ENCODE data around the gene EVX1. TPM values are rescaled to one million over a fixed set of nuclear protein-coding genes. Genes with fewer than 3 reads are reported as not detected.

Gene EVX1
- total RNA-seq, 1 donor from 2014 or later, result not detected

DNA sequence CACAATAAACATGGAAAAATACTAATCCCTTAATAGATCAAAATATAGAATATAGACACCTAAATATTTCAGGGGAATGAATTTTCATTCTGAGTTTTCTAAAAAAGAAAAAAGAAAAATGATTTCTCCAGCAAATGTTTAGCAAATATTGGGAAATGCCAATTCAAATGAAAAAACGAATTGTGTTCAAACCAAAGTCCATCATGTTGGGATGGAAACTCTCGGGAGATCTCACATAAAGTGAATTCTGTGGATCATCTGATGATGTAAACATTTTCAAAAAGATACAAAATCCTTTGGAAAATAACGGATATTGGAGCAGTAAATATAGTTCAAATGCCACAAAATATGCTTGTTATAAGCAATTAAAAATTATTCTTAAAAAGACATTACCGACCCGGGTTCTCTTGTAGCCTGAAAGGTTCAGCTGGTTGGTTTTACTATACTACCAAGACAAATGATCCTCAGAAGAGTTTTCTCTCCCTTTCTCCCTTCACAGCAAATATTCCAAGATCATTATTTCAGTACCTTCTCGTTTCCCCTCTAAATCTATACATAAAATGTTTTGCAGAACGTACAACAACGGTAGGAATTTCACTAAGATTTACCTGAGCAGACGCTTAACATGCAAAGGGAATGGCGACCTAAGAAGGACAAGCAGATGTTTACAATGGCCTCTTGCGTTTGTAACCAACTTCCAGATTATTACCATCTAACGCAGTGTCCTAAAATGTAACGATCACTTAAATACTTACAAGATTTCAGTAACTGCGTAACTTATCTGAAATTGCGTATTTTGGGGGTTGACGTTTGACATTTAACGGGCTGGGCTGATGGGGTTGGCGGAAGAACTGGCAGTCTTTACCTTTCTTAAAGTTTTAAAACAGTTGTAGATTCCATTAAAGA, 45.2 kb upstream of the EVX1 start:
- Histone ChIP-seq H3K4me1 (peaks cover 45% of the 10 kb centered on the region), H3K27ac (replicated peaks) (no peak overlapping the region), H3K9me3 (replicated peaks) (no peaks in the 10 kb centered on the region), H3K36me3 (no peaks in the 10 kb centered on the region), H3K27me3 (ENCODE audit: low read depth) (peaks cover 99% of the 10 kb centered on the region), H3K4me3 (no peak overlapping the region)
- TF ChIP-seq, protein P1, sequence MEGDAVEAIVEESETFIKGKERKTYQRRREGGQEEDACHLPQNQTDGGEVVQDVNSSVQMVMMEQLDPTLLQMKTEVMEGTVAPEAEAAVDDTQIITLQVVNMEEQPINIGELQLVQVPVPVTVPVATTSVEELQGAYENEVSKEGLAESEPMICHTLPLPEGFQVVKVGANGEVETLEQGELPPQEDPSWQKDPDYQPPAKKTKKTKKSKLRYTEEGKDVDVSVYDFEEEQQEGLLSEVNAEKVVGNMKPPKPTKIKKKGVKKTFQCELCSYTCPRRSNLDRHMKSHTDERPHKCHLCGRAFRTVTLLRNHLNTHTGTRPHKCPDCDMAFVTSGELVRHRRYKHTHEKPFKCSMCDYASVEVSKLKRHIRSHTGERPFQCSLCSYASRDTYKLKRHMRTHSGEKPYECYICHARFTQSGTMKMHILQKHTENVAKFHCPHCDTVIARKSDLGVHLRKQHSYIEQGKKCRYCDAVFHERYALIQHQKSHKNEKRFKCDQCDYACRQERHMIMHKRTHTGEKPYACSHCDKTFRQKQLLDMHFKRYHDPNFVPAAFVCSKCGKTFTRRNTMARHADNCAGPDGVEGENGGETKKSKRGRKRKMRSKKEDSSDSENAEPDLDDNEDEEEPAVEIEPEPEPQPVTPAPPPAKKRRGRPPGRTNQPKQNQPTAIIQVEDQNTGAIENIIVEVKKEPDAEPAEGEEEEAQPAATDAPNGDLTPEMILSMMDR (IDR thresholded peaks at IDR 0.05; ENCODE audit: borderline replicate concordance), result no peak
- intact Hi-C loops (cut with micrococcal nuclease), result loop anchor here (5.0 kb wide), 1 partner anchor 880 kb away; no protein-coding TSS in a partner anchor
- no peak for DNase-seq

- Histone ChIP-seq H3K36me3 (no peaks in the 10 kb centered on the region), H3K4me3 (peak overlapping the region; percentile 43), H3K9me3 (replicated peaks) (no peaks in the 10 kb centered on the region), H3K4me1 (peaks cover 37% of the 10 kb centered on the region), H3K27me3 (ENCODE audit: low read depth) (peaks cover 99% of the 10 kb centered on the region), H3K27ac (replicated peaks) (no peak overlapping the region)
- TF ChIP-seq, protein P1 (IDR thresholded peaks at IDR 0.05; ENCODE audit: borderline replicate concordance), result no peak
- DNase-seq, result no peak
- intact Hi-C loops (cut with micrococcal nuclease), result loop anchor here (5.0 kb wide), 1 partner anchor 879 kb away; no protein-coding TSS in a partner anchor
Observed at GRCh38 chr7:27198138-27198841, 44.3 kb upstream of the EVX1 start.

DNA sequence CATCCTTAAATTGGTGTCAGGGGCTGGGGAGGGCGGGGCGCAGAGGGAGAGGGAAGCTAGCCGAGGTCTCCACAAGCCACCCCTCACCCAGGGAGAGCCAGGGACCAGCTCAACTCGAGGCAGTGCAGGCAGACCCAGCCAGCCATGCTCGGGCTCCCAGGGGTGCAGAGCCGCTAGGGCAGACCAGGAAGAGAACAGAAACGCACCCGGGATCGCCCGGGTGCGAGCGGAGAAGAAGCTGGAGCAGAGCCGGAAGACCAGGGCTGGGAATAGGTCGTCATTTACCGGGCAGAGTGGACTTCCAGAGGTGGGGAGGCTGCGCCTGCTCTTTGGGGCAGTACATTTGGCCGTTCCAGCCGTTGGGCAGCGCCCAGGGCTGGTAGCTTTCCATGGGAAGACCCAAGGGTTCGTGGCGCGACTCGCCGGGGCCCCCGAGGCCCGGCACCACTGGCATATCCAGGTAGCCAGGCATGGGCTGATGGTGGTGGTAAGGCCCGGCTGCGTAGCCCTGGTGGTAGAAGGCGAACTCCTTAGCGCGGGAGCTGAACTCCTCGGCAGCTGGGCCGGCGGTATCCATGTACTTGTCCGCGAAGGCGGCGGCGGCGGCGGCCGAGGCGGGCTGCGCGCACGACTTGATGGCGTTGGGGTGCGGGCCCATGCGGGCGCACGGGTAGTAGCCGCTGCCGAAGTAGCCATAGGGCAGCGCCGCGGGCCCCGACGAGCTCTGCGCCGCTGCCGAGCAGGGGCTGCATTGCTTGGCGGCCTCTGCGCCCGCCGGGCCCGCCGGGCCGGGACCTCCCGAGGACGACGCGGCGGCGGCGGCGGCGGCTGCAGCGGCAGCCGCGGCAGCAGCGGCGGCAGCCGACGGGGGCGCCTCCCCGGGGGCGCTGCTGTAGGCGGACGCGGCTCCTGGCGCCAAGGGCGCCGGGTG, 43.5 kb upstream of the EVX1 start:
- peaks cover 99% of the 10 kb centered on the region for H3K27me3 ChIP-seq (ENCODE audit: low read depth)

DNA sequence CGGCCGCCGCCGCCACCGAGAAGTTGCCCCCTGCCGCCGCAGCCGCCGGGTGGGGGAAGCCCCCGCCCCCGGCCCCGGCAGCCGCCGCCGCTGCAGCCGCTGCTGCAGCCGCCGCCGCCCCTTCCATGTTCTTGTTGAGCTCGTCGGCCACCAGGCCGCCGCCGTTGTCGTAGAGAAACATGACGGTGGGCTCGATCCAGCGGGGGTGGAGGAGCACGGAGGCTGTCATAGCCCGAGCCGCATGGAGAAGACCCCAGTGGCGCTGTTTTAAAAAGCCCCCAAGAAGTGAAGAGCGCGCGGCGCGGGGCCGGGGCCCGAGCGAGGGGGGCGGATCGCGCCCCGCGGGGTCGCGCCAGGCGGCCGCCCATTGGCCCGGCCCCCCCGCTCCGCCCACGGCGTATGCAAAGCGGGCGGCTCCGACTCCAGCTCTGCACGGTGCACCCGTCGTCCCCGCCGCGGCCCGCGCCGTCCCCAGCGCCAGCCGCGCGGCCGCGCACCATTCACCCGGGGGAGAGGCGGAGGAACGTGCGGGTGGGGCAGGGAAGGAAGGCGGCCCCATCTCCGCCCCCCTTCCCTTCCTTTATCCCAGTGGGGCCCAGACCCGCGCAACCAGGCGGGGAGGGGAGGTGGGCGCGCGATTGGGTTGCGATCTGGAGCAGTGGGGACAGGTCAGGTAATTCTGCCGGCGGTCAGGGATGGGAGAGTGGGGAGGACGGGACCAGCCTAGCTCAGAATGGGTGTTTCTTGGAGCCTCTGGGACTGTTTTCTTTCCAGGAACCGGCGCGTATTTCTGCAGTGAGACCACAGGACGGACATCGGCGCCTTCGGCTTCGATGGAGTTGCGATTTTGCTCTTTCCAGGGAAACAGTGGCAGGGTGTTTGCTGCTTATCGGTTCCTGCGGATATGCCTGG, 42.5 kb upstream of the EVX1 start, which contains the start of gene HOXA13:
TSS of gene HOXA13 (minus strand) at position 243 of the 912 bp plus-strand sequence. CDS start at position 229, 14 bp downstream.
- H3K27ac ChIP-seq (replicated peaks), result no peak within 1 kb of the TSS
- no peak for DNase-seq
- H3K9me3 ChIP-seq (replicated peaks), result no peaks in the 10 kb centered on the region
- H3K27me3 ChIP-seq (ENCODE audit: low read depth), result peaks cover 99% of the 10 kb centered on the region
- TF ChIP-seq, protein P1 (IDR thresholded peaks at IDR 0.05; ENCODE audit: borderline replicate concordance), result no peak
- H3K36me3 ChIP-seq, result no peaks in the 10 kb centered on the region
- peak within 1 kb of the TSS; percentile 51 for H3K4me3 ChIP-seq
- peaks cover 38% of the 10 kb centered on the region for H3K4me1 ChIP-seq
- intact Hi-C loops (cut with micrococcal nuclease), result loop anchor here (5.0 kb wide), 1 partner anchor 877 kb away; no protein-coding TSS in a partner anchor

More for the DNA sequence above, 43.5 kb upstream of the EVX1 start:
- Histone ChIP-seq H3K36me3 (no peaks in the 10 kb centered on the region), H3K4me1 (peaks cover 32% of the 10 kb centered on the region), H3K4me3 (peak overlapping the region; percentile 43), H3K9me3 (replicated peaks) (no peaks in the 10 kb centered on the region), H3K27ac (replicated peaks) (no peak overlapping the region)
- intact Hi-C loops (cut with micrococcal nuclease), result loop anchor here (5.0 kb wide), 1 partner anchor 878 kb away; no protein-coding TSS in a partner anchor
- DNase-seq, result no peak
- TF ChIP-seq, protein P1 (IDR thresholded peaks at IDR 0.05; ENCODE audit: borderline replicate concordance), result no peak

Measured in left ventricle myocardium inferior (tissue), 1 donor.